ENCODE measurements around the gene HIPK3. TPM values are rescaled to one million over a fixed set of nuclear protein-coding genes. Genes with fewer than 3 reads are reported as not detected.

HIPK3 gene
- total RNA-seq, 1 donor from 2014 or later, result 78.5 TPM

DNA sequence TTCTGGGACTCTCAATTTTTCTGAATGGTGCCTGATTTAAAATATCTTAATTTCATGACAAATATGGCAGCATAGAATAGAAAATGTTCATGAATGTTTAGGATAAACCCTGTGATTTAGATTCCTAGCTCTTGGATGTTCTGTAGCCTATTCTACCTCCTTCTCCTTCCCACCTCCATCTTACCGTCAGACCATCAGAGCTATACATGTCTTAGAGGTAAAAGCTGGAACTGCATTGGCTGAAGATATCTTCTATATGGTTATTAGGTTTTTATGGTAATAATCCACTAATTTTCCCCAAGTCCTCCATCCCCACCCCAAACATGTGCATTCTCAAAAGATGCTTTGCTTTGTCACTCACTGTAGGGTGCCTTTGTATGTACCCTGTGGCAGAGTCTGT is 49.0 kb upstream of the HIPK3 start:
- no peak overlapping the region for H3K27ac Mint-ChIP-seq (ENCODE audit: unreplicated experiment)
- Histone ChIP-seq H3K9me3 (ENCODE audit: insufficient read depth, low read depth, low read length) (no peaks in the 10 kb centered on the region), H2AFZ (ENCODE audit: low read depth, low read length) (no peak overlapping the region), H3K79me2 (ENCODE audit: insufficient read depth, low read length) (no peaks in the 10 kb centered on the region), H4K20me1 (ENCODE audit: insufficient read depth, low read length) (no peaks in the 10 kb centered on the region), H3K27ac (ENCODE audit: low read depth, low read length) (no peak overlapping the region), H3K36me3 (ENCODE audit: insufficient read depth, low read length) (no peaks in the 10 kb centered on the region), H3K4me1 (ENCODE audit: insufficient read depth, low read length) (no peaks in the 10 kb centered on the region), H3K4me2 (ENCODE audit: low read length) (no peak overlapping the region), H3K4me3 (ENCODE audit: insufficient read depth, low read depth, low read length) (no peak overlapping the region), H3K9ac (ENCODE audit: low read length) (no peak overlapping the region), H3K27me3 (ENCODE audit: insufficient read depth, low read length) (no peaks in the 10 kb centered on the region)
- no peak overlapping the region for H3K4me3 Mint-ChIP-seq (ENCODE audit: unreplicated experiment)
- H3K9me3 Mint-ChIP-seq (ENCODE audit: unreplicated experiment), result no peaks in the 10 kb centered on the region
- DNase-seq (ENCODE audit: low read depth) (no peak), FAIRE-seq (no peak)
- H3K27me3 Mint-ChIP-seq (ENCODE audit: low read depth, unreplicated experiment), result no peaks in the 10 kb centered on the region
- TF ChIP-seq, protein P1, sequence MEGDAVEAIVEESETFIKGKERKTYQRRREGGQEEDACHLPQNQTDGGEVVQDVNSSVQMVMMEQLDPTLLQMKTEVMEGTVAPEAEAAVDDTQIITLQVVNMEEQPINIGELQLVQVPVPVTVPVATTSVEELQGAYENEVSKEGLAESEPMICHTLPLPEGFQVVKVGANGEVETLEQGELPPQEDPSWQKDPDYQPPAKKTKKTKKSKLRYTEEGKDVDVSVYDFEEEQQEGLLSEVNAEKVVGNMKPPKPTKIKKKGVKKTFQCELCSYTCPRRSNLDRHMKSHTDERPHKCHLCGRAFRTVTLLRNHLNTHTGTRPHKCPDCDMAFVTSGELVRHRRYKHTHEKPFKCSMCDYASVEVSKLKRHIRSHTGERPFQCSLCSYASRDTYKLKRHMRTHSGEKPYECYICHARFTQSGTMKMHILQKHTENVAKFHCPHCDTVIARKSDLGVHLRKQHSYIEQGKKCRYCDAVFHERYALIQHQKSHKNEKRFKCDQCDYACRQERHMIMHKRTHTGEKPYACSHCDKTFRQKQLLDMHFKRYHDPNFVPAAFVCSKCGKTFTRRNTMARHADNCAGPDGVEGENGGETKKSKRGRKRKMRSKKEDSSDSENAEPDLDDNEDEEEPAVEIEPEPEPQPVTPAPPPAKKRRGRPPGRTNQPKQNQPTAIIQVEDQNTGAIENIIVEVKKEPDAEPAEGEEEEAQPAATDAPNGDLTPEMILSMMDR (IDR thresholded peaks at IDR 0.05; ENCODE audit: insufficient read depth, low read depth, low read length), result no peak
- no peak for TF ChIP-seq EZH2 (IDR thresholded peaks at IDR 0.05; ENCODE audit: insufficient read depth, low read length)
- H3K4me1 Mint-ChIP-seq (ENCODE audit: low read depth, unreplicated experiment), result peaks cover 5% of the 10 kb centered on the region
- H3K36me3 Mint-ChIP-seq (ENCODE audit: low read depth, unreplicated experiment), result no peaks in the 10 kb centered on the region

DNA sequence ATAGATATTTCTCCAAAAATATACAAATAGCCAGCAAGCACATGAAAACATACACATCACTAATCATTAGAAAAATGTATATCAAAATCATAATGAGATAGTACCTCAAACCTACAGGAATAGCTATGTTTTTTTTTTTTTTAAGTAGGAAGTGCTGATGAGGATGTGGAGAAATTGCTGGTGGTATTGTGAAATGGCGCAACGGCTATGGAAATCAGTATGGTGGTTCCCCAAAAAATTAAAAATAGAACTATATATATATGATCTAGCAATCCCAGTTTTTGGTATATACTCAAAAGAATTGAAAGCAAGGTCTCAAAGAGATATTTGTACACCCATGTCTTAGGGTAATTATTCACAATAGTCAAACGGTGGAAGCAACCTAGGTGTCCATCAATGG is 46.0 kb upstream of the HIPK3 start:
- Mint-ChIP-seq H3K4me1 (ENCODE audit: low read depth, unreplicated experiment) (peaks cover 5% of the 10 kb centered on the region), H3K9me3 (ENCODE audit: unreplicated experiment) (no peaks in the 10 kb centered on the region), H3K4me3 (ENCODE audit: unreplicated experiment) (no peak overlapping the region), H3K27ac (ENCODE audit: unreplicated experiment) (no peak overlapping the region), H3K36me3 (ENCODE audit: low read depth, unreplicated experiment) (no peaks in the 10 kb centered on the region), H3K27me3 (ENCODE audit: low read depth, unreplicated experiment) (no peaks in the 10 kb centered on the region)
- Histone ChIP-seq H3K27me3 (ENCODE audit: insufficient read depth, low read length) (no peaks in the 10 kb centered on the region), H3K79me2 (ENCODE audit: insufficient read depth, low read length) (no peaks in the 10 kb centered on the region), H3K36me3 (ENCODE audit: insufficient read depth, low read length) (no peaks in the 10 kb centered on the region), H3K4me2 (ENCODE audit: low read length) (no peak overlapping the region), H3K4me1 (ENCODE audit: insufficient read depth, low read length) (no peaks in the 10 kb centered on the region), H4K20me1 (ENCODE audit: insufficient read depth, low read length) (no peaks in the 10 kb centered on the region), H3K9ac (ENCODE audit: low read length) (no peak overlapping the region), H3K27ac (ENCODE audit: low read depth, low read length) (no peak overlapping the region), H2AFZ (ENCODE audit: low read depth, low read length) (no peak overlapping the region), H3K4me3 (ENCODE audit: insufficient read depth, low read depth, low read length) (no peak overlapping the region), H3K9me3 (ENCODE audit: insufficient read depth, low read depth, low read length) (peaks cover 3% of the 10 kb centered on the region)
- DNase-seq (ENCODE audit: low read depth) (no peak), FAIRE-seq (no peak)
- no peak for TF ChIP-seq EZH2 (IDR thresholded peaks at IDR 0.05; ENCODE audit: insufficient read depth, low read length)
- TF ChIP-seq, protein P1 (IDR thresholded peaks at IDR 0.05; ENCODE audit: insufficient read depth, low read depth, low read length), result no peak

DNA sequence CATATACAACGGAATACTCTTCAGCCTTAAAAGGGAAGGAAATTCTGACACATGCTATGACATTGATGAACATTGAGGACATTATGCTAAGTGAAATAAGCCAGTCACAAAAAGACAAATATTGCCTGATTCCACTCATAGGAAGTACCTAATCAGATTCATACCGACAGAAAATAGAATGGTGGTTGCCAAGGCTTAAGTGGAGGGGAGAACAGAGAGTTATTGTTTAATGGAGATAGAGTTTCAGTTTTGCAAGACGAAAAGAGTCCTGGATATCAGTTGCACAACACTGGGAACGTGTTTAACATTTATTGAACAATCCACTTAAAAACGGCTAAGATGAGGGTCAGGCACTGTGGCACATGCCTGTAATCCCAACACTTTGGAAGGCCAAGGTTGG is 45.6 kb upstream of the HIPK3 start:
- Histone ChIP-seq H3K36me3 (ENCODE audit: insufficient read depth, low read length) (no peaks in the 10 kb centered on the region), H3K27ac (ENCODE audit: low read depth, low read length) (no peak overlapping the region), H3K4me2 (ENCODE audit: low read length) (no peak overlapping the region), H2AFZ (ENCODE audit: low read depth, low read length) (no peak overlapping the region), H3K9ac (ENCODE audit: low read length) (no peak overlapping the region), H3K79me2 (ENCODE audit: insufficient read depth, low read length) (no peaks in the 10 kb centered on the region), H3K9me3 (ENCODE audit: insufficient read depth, low read depth, low read length) (peaks cover 3% of the 10 kb centered on the region), H3K4me1 (ENCODE audit: insufficient read depth, low read length) (no peaks in the 10 kb centered on the region), H3K4me3 (ENCODE audit: insufficient read depth, low read depth, low read length) (no peak overlapping the region), H3K27me3 (ENCODE audit: insufficient read depth, low read length) (no peaks in the 10 kb centered on the region), H4K20me1 (ENCODE audit: insufficient read depth, low read length) (no peaks in the 10 kb centered on the region)
- Mint-ChIP-seq H3K4me1 (ENCODE audit: low read depth, unreplicated experiment) (peaks cover 5% of the 10 kb centered on the region), H3K36me3 (ENCODE audit: low read depth, unreplicated experiment) (no peaks in the 10 kb centered on the region), H3K9me3 (ENCODE audit: unreplicated experiment) (no peaks in the 10 kb centered on the region), H3K27ac (ENCODE audit: unreplicated experiment) (no peak overlapping the region), H3K27me3 (ENCODE audit: low read depth, unreplicated experiment) (no peaks in the 10 kb centered on the region), H3K4me3 (ENCODE audit: unreplicated experiment) (no peak overlapping the region)
- no peak for DNase-seq (ENCODE audit: low read depth)
- TF ChIP-seq EZH2 (IDR thresholded peaks at IDR 0.05; ENCODE audit: insufficient read depth, low read length), result no peak
- TF ChIP-seq, protein P1 (IDR thresholded peaks at IDR 0.05; ENCODE audit: insufficient read depth, low read depth, low read length), result no peak
- FAIRE-seq, result no peak
